ENCODE data around the gene C4BPB.

Gene C4BPB

GRCh38 chr1:207088161-207088560 is 499 bp upstream of the C4BPB start:
- no peak for DNase-seq

- no peak for DNase-seq
Observed at GRCh38 chr1:207089627-207090355, 1.1 kb downstream of the C4BPB start.

- no peak for DNase-seq
Observed at GRCh38 chr1:207091200-207091908, 2.7 kb downstream of the C4BPB start.

- DNase-seq: no peak
Observed at GRCh38 chr1:207093944-207094343, 5.3 kb downstream of the C4BPB start.

- no peak for DNase-seq
Observed at GRCh38 chr1:207097871-207098324, 9.2 kb downstream of the C4BPB start.

- no peak for DNase-seq
Observed at GRCh38 chr1:207101720-207102119, 13.1 kb downstream of the C4BPB start.

- DNase-seq: no peak
Observed at GRCh38 chr1:207102146-207102545, 13.5 kb downstream of the C4BPB start.

GRCh38 chr1:207102659-207103058 is 14.0 kb downstream of the C4BPB start:
- DNase-seq: no peak

- peak; percentile 27 for DNase-seq
Observed at GRCh38 chr1:207103892-207104373, 15.3 kb downstream of the C4BPB start, which contains the start of gene C4BPA. C4BPA (plus strand) TSS chr1:207104233; CDS start chr1:207113026, 8,793 bp downstream.

GRCh38 chr1:207109004-207109403 is 20.3 kb downstream of the C4BPB start:
- no peak for DNase-seq

GRCh38 chr1:207112616-207113296 is 24.1 kb downstream of the C4BPB start:
- no peak for DNase-seq

GRCh38 chr1:207115269-207115668 is 26.6 kb downstream of the C4BPB start:
- peak; percentile 12 for DNase-seq

GRCh38 chr1:207124389-207124788 is 35.7 kb downstream of the C4BPB start:
- no peak for DNase-seq

- no peak for DNase-seq
Observed at GRCh38 chr1:207128336-207128921, 39.8 kb downstream of the C4BPB start.

- no peak for DNase-seq
Observed at GRCh38 chr1:207129053-207129452, 40.4 kb downstream of the C4BPB start.

GRCh38 chr1:207130252-207131036 is 41.8 kb downstream of the C4BPB start:
- DNase-seq: no peak

GRCh38 chr1:207131163-207131562 is 42.5 kb downstream of the C4BPB start:
- no peak for DNase-seq

GRCh38 chr1:207134581-207134980 is 45.9 kb downstream of the C4BPB start:
- peak; percentile 66 for DNase-seq

- no peak for DNase-seq
Observed at GRCh38 chr1:207139616-207140015, 51.0 kb downstream of the C4BPB start.

GRCh38 chr1:207140536-207140935 is 51.9 kb downstream of the C4BPB start:
- DNase-seq: peak; percentile 19

GRCh38 chr1:207145401-207146058 is 56.9 kb downstream of the C4BPB start:
- peak; percentile 48 for DNase-seq
